Measurements from ENCODE around the gene ZFAND6.
"Not testable (repeated sequence)": the region's sequence is repeated elsewhere in the genome, so short reads cannot be mapped to it uniquely, and the experiment has no call there.

Gene ZFAND6

GRCh38 chr15:80093854-80094418, 34.5 kb downstream of the ZFAND6 start:
- peaks cover 0 to 6% of the 10 kb centered on the region in 2 donors for H3K4me1 ChIP-seq (ENCODE audit: control insufficient read depth in 2 of 2, insufficient read depth in 2 of 2, low read length in 2 of 2)
- no peaks in the 10 kb centered on the region for H3K27me3 ChIP-seq (ENCODE audit: control insufficient read depth in 2 of 2, insufficient read depth in 2 of 2, low read length in 2 of 2)
- no peak overlapping the region for H3K4me3 ChIP-seq (ENCODE audit: low read length in 2 of 2)
- no peaks in the 10 kb centered on the region for H3K36me3 ChIP-seq (ENCODE audit: control insufficient read depth in 2 of 2, insufficient read depth in 2 of 2, low read length in 2 of 2)
- H3K9ac ChIP-seq (ENCODE audit: low read depth in 1 of 2, low read length in 2 of 2), result no peak overlapping the region
- no peak overlapping the region for H3K27ac ChIP-seq (ENCODE audit: low read depth in 2 of 2, low read length in 2 of 2)
- H3K9me3 ChIP-seq (ENCODE audit: control insufficient read depth in 2 of 2, low read length in 2 of 2), result no peaks in the 10 kb centered on the region

- no peaks in the 10 kb centered on the region for H3K9me3 ChIP-seq (ENCODE audit: control insufficient read depth in 2 of 2, low read length in 2 of 2)
- no peak overlapping the region for H3K27ac ChIP-seq (ENCODE audit: low read depth in 2 of 2, low read length in 2 of 2)
- H3K36me3 ChIP-seq (ENCODE audit: control insufficient read depth in 2 of 2, insufficient read depth in 2 of 2, low read length in 2 of 2), result no peaks in the 10 kb centered on the region
- no peak overlapping the region for H3K4me3 ChIP-seq (ENCODE audit: low read length in 2 of 2)
- no peak overlapping the region for H3K9ac ChIP-seq (ENCODE audit: low read depth in 1 of 2, low read length in 2 of 2)
- H3K4me1 ChIP-seq (ENCODE audit: control insufficient read depth in 2 of 2, insufficient read depth in 2 of 2, low read length in 2 of 2), result peaks cover 0 to 6% of the 10 kb centered on the region in 2 donors
- H3K27me3 ChIP-seq (ENCODE audit: control insufficient read depth in 2 of 2, insufficient read depth in 2 of 2, low read length in 2 of 2), result no peaks in the 10 kb centered on the region
These were observed 36.0 kb downstream of the ZFAND6 start for GRCh38 chr15:80095511-80095910.

- Histone ChIP-seq H3K4me3 (ENCODE audit: low read length in 2 of 2) (no peak overlapping the region), H3K36me3 (ENCODE audit: control insufficient read depth in 2 of 2, insufficient read depth in 2 of 2, low read length in 2 of 2) (no peaks in the 10 kb centered on the region), H3K4me1 (ENCODE audit: control insufficient read depth in 2 of 2, insufficient read depth in 2 of 2, low read length in 2 of 2) (peaks cover 0 to 6% of the 10 kb centered on the region in 2 donors), H3K9me3 (ENCODE audit: control insufficient read depth in 2 of 2, low read length in 2 of 2) (no peaks in the 10 kb centered on the region), H3K9ac (ENCODE audit: low read depth in 1 of 2, low read length in 2 of 2) (no peak overlapping the region), H3K27ac (ENCODE audit: low read depth in 2 of 2, low read length in 2 of 2) (no peak overlapping the region), H3K27me3 (ENCODE audit: control insufficient read depth in 2 of 2, insufficient read depth in 2 of 2, low read length in 2 of 2) (no peaks in the 10 kb centered on the region)
These were observed 36.5 kb downstream of the ZFAND6 start for GRCh38 chr15:80095969-80096368.

DNA sequence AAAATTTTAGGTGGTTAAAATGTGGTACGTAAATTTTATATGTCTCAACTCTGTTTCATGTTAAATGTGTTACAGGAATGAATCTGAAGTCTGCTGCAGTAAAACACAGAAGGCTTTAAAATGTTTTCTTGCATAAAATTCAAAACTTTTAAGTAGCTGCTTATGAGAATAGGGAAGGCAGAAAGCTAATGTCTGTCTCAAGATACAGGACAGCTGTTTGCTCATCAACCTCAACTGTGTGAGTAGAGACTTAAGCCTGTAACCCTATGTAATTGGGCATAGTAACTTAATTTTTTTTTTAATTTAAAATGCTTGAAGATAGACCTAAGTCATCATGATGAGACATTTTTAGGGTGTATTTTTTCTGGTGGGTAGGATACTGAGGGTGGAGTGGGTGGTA, 38.9 kb downstream of the ZFAND6 start:
- H3K4me3 ChIP-seq (ENCODE audit: low read length in 2 of 2), result no peak overlapping the region
- H3K9ac ChIP-seq (ENCODE audit: low read depth in 1 of 2, low read length in 2 of 2), result no peak overlapping the region
- peaks cover 0 to 6% of the 10 kb centered on the region in 2 donors for H3K4me1 ChIP-seq (ENCODE audit: control insufficient read depth in 2 of 2, insufficient read depth in 2 of 2, low read length in 2 of 2)
- H3K36me3 ChIP-seq (ENCODE audit: control insufficient read depth in 2 of 2, insufficient read depth in 2 of 2, low read length in 2 of 2), result no peaks in the 10 kb centered on the region
- H3K9me3 ChIP-seq (ENCODE audit: control insufficient read depth in 2 of 2, low read length in 2 of 2), result no peaks in the 10 kb centered on the region
- H3K27me3 ChIP-seq (ENCODE audit: control insufficient read depth in 2 of 2, insufficient read depth in 2 of 2, low read length in 2 of 2), result no peaks in the 10 kb centered on the region
- H3K27ac ChIP-seq (ENCODE audit: low read depth in 2 of 2, low read length in 2 of 2), result no peak overlapping the region

DNA sequence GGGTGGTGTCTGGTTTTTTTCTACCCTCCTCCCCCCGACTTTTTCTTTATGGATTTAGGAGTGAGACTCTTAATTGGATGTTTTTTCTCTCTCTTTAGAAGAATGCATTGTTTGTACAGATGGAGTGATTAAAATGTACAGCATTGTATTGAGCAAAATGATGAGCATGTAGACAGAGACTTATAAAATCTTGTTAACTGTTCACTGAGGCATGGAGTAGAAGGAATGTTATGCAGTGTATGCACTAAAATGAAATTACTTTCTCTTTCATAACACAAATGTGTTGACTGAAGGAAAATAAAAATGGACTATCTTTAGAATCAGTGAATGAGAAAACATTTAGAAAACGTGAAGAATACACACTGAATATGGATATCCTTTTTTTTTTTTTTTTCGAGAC, 39.8 kb downstream of the ZFAND6 start:
- Histone ChIP-seq H3K4me3 (ENCODE audit: low read length in 2 of 2) (no peak overlapping the region), H3K27me3 (ENCODE audit: control insufficient read depth in 2 of 2, insufficient read depth in 2 of 2, low read length in 2 of 2) (no peaks in the 10 kb centered on the region), H3K9ac (ENCODE audit: low read depth in 1 of 2, low read length in 2 of 2) (no peak overlapping the region), H3K9me3 (ENCODE audit: control insufficient read depth in 2 of 2, low read length in 2 of 2) (no peaks in the 10 kb centered on the region), H3K36me3 (ENCODE audit: control insufficient read depth in 2 of 2, insufficient read depth in 2 of 2, low read length in 2 of 2) (no peaks in the 10 kb centered on the region), H3K4me1 (ENCODE audit: control insufficient read depth in 2 of 2, insufficient read depth in 2 of 2, low read length in 2 of 2) (no peaks in the 10 kb centered on the region), H3K27ac (ENCODE audit: low read depth in 2 of 2, low read length in 2 of 2) (no peak overlapping the region)

- not testable (repeated sequence) for H3K9me3 ChIP-seq (ENCODE audit: control insufficient read depth in 2 of 2, low read length in 2 of 2); H3K4me1 ChIP-seq (ENCODE audit: control insufficient read depth in 2 of 2, insufficient read depth in 2 of 2, low read length in 2 of 2); H3K4me3 ChIP-seq (ENCODE audit: low read length in 2 of 2)
These were observed 40.2 kb downstream of the ZFAND6 start for GRCh38 chr15:80099662-80100061.

DNA sequence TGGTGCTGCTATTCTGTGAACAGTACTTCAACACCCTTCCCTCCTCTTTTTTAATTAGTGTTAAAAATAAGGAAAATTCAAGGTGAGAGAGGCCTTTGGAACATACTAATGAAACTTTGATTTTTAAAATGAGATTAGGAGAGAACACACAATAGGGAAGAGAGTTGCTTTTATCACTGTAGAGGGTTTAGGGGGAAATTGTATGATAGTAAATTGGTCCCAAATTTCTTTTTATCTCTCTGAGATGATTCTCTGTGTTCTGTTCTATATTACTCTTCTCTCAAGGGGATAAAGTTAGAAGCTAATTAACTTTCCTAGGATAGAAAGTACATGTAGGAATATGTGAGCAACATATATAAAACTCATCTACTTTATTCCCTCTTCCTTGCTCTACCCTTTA, 40.8 kb downstream of the ZFAND6 start:
- H3K4me3 ChIP-seq (ENCODE audit: low read length in 2 of 2), result no peak overlapping the region
- no peak overlapping the region for H3K9ac ChIP-seq (ENCODE audit: low read depth in 1 of 2, low read length in 2 of 2)
- H3K4me1 ChIP-seq (ENCODE audit: control insufficient read depth in 2 of 2, insufficient read depth in 2 of 2, low read length in 2 of 2), result no peaks in the 10 kb centered on the region
- no peaks in the 10 kb centered on the region for H3K27me3 ChIP-seq (ENCODE audit: control insufficient read depth in 2 of 2, insufficient read depth in 2 of 2, low read length in 2 of 2)
- H3K9me3 ChIP-seq (ENCODE audit: control insufficient read depth in 2 of 2, low read length in 2 of 2), result no peaks in the 10 kb centered on the region
- H3K36me3 ChIP-seq (ENCODE audit: control insufficient read depth in 2 of 2, insufficient read depth in 2 of 2, low read length in 2 of 2), result no peaks in the 10 kb centered on the region
- no peak overlapping the region for H3K27ac ChIP-seq (ENCODE audit: low read depth in 2 of 2, low read length in 2 of 2)

More at GRCh38 chr15:80099662-80100061, 40.2 kb downstream of the ZFAND6 start:
- H3K9ac ChIP-seq (ENCODE audit: low read depth in 1 of 2, low read length in 2 of 2); H3K27me3 ChIP-seq (ENCODE audit: control insufficient read depth in 2 of 2, insufficient read depth in 2 of 2, low read length in 2 of 2); H3K36me3 ChIP-seq (ENCODE audit: control insufficient read depth in 2 of 2, insufficient read depth in 2 of 2, low read length in 2 of 2); H3K27ac ChIP-seq (ENCODE audit: low read depth in 2 of 2, low read length in 2 of 2): not testable (repeated sequence)

DNA sequence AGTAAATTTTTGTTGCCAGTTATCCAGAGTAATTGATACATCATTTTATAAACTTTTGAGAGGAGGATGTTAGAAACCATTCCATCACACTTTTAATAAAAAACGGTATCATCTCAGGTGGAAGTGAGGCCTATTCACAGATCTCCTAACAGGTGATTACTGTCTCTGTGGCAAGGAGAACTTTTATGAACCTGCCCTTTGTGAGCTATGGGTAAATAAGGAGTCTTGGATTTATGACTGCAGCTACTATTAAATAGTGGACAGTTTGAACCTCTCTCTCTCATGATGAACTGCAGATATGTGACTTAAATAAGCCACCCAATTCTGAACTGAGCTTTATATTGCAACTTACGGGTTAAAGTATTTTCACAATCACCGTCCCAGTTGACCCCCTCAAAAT, 45.7 kb downstream of the ZFAND6 start:
- no peaks in the 10 kb centered on the region for H3K9me3 ChIP-seq (ENCODE audit: control insufficient read depth in 2 of 2, low read length in 2 of 2)
- H3K9ac ChIP-seq (ENCODE audit: low read depth in 1 of 2, low read length in 2 of 2), result no peak overlapping the region
- no peaks in the 10 kb centered on the region for H3K4me1 ChIP-seq (ENCODE audit: control insufficient read depth in 2 of 2, insufficient read depth in 2 of 2, low read length in 2 of 2)
- no peaks in the 10 kb centered on the region for H3K27me3 ChIP-seq (ENCODE audit: control insufficient read depth in 2 of 2, insufficient read depth in 2 of 2, low read length in 2 of 2)
- no peak overlapping the region for H3K27ac ChIP-seq (ENCODE audit: low read depth in 2 of 2, low read length in 2 of 2)
- no peaks in the 10 kb centered on the region for H3K36me3 ChIP-seq (ENCODE audit: control insufficient read depth in 2 of 2, insufficient read depth in 2 of 2, low read length in 2 of 2)
- no peak overlapping the region for H3K4me3 ChIP-seq (ENCODE audit: low read length in 2 of 2)

DNA sequence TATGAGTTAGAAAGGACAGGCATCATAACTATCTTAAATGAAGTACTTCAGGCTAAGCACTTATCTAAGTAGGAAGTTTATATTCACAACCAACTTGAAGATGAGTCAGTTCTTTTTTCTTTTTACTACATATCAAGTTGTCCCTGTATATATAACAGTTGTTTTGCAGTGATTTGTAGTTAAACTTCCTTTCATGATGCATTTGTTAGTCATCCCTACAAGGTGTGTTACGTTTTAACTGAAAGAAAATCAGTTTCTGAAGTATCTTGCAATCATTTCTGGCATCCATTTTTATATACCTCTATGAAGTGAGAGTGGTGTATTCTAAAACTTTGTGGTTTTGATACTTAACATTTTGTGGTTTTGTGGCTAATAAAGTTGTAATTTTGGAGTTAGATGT, 46.1 kb downstream of the ZFAND6 start:
- Histone ChIP-seq H3K27ac (ENCODE audit: low read depth in 2 of 2, low read length in 2 of 2) (no peak overlapping the region), H3K27me3 (ENCODE audit: control insufficient read depth in 2 of 2, insufficient read depth in 2 of 2, low read length in 2 of 2) (no peaks in the 10 kb centered on the region), H3K4me3 (ENCODE audit: low read length in 2 of 2) (no peak overlapping the region), H3K4me1 (ENCODE audit: control insufficient read depth in 2 of 2, insufficient read depth in 2 of 2, low read length in 2 of 2) (no peaks in the 10 kb centered on the region), H3K9ac (ENCODE audit: low read depth in 1 of 2, low read length in 2 of 2) (no peak overlapping the region), H3K9me3 (ENCODE audit: control insufficient read depth in 2 of 2, low read length in 2 of 2) (no peaks in the 10 kb centered on the region), H3K36me3 (ENCODE audit: control insufficient read depth in 2 of 2, insufficient read depth in 2 of 2, low read length in 2 of 2) (no peaks in the 10 kb centered on the region)

- H3K36me3 ChIP-seq (ENCODE audit: control insufficient read depth in 2 of 2, insufficient read depth in 2 of 2, low read length in 2 of 2), result no peaks in the 10 kb centered on the region
- H3K4me1 ChIP-seq (ENCODE audit: control insufficient read depth in 2 of 2, insufficient read depth in 2 of 2, low read length in 2 of 2), result no peaks in the 10 kb centered on the region
- no peaks in the 10 kb centered on the region for H3K27me3 ChIP-seq (ENCODE audit: control insufficient read depth in 2 of 2, insufficient read depth in 2 of 2, low read length in 2 of 2)
- no peaks in the 10 kb centered on the region for H3K9me3 ChIP-seq (ENCODE audit: control insufficient read depth in 2 of 2, low read length in 2 of 2)
- H3K27ac ChIP-seq (ENCODE audit: low read depth in 2 of 2, low read length in 2 of 2), result no peak overlapping the region
- no peak overlapping the region for H3K4me3 ChIP-seq (ENCODE audit: low read length in 2 of 2)
- H3K9ac ChIP-seq (ENCODE audit: low read depth in 1 of 2, low read length in 2 of 2), result no peak overlapping the region
These were observed 46.6 kb downstream of the ZFAND6 start for GRCh38 chr15:80106051-80106450.

DNA sequence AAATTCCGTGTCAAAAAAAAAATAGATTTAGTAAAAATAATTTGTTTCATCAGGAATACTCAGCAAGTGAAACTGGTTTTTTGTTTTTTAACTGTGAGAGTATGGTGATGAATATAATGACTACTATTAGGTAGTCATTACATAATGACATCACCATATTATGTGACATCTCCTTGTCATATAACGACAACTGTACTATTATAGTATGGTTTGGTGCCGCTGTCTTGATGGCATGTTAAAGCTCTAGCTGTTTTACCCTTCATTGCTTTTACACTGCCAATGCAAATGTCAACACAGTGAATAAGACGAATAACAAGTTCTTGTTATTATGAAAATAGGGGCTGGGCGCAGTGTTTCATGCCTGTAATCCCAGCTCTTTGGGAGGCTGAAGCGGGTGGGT, 47.7 kb downstream of the ZFAND6 start:
- Histone ChIP-seq H3K4me3 (ENCODE audit: low read length in 2 of 2) (no peak overlapping the region), H3K27me3 (ENCODE audit: control insufficient read depth in 2 of 2, insufficient read depth in 2 of 2, low read length in 2 of 2) (no peaks in the 10 kb centered on the region), H3K9ac (ENCODE audit: low read depth in 1 of 2, low read length in 2 of 2) (no peak overlapping the region), H3K27ac (ENCODE audit: low read depth in 2 of 2, low read length in 2 of 2) (no peak overlapping the region), H3K36me3 (ENCODE audit: control insufficient read depth in 2 of 2, insufficient read depth in 2 of 2, low read length in 2 of 2) (no peaks in the 10 kb centered on the region), H3K9me3 (ENCODE audit: control insufficient read depth in 2 of 2, low read length in 2 of 2) (no peaks in the 10 kb centered on the region), H3K4me1 (ENCODE audit: control insufficient read depth in 2 of 2, insufficient read depth in 2 of 2, low read length in 2 of 2) (no peaks in the 10 kb centered on the region)
